ENCODE data around the gene RGS18.

RGS18 gene

DNA sequence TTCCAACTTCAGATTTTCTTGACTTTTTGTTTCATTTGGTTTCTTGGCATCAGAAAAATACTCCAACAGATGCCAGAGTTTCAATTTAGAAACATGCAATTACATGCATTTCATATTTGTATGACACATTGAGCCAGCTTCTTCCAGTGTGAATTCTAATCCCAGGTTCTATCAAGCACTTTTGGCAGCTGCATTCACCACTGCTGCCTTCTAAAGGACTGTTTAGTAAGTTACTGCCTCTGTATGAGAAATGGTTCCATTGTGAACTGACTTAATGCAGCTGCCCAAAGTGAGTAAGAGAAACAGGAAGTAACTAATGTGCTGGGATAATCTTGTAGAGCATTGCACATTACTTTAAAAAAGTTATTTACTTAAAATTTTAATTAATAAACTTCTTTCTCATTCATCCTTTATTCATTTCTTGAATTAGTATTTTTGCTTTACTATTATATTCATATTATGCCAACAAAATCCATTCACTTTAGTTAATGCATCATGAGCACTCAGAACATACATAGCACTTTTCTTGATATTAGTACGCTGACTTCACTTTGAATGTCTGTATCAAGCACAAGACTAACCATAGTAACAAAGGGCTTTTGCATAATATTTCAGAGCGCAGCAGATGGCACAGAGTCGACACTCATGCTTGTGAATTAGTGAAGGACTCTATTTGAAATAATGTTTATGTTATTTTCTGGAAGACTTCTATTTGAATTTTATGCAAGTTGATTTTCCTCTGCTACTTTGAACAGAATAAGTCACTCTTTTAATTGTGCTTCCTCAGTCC, 9.8 kb downstream of the RGS18 start:
- Histone ChIP-seq H3K4me1 (no peaks in the 10 kb centered on the region), H3K4me3 (ENCODE audit: low read depth, low read length) (no peak overlapping the region), H3K36me3 (no peaks in the 10 kb centered on the region), H3K9me3 (no peaks in the 10 kb centered on the region), H3K27me3 (no peaks in the 10 kb centered on the region)
- no peak for DNase-seq
- TF ChIP-seq, protein P1, sequence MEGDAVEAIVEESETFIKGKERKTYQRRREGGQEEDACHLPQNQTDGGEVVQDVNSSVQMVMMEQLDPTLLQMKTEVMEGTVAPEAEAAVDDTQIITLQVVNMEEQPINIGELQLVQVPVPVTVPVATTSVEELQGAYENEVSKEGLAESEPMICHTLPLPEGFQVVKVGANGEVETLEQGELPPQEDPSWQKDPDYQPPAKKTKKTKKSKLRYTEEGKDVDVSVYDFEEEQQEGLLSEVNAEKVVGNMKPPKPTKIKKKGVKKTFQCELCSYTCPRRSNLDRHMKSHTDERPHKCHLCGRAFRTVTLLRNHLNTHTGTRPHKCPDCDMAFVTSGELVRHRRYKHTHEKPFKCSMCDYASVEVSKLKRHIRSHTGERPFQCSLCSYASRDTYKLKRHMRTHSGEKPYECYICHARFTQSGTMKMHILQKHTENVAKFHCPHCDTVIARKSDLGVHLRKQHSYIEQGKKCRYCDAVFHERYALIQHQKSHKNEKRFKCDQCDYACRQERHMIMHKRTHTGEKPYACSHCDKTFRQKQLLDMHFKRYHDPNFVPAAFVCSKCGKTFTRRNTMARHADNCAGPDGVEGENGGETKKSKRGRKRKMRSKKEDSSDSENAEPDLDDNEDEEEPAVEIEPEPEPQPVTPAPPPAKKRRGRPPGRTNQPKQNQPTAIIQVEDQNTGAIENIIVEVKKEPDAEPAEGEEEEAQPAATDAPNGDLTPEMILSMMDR (IDR thresholded peaks at IDR 0.05; ENCODE audit: low read depth, low read length) = no peak

DNA sequence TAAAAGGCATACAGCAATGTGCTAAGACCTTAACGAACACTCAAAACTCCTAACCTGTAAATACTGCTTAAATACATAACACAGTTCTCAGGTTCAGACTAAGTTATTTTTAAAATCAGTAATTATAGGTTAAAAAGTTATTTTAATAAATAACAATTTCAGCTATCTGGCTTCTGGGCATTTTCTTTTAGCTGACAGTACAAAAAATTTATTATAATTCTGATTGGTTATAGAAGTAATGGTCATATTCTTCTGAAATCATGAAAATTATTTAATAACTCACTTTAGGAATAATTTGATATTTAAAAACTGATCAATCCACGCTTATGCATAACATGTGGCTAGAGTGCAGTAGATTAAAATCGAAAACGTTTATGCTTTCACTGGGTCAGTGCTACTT, 10.7 kb downstream of the RGS18 start:
- H3K27me3 ChIP-seq = no peaks in the 10 kb centered on the region
- H3K4me3 ChIP-seq (ENCODE audit: low read depth, low read length) = no peak overlapping the region
- TF ChIP-seq, protein P1 (IDR thresholded peaks at IDR 0.05; ENCODE audit: low read depth, low read length) = no peak
- DNase-seq = no peak
- no peaks in the 10 kb centered on the region for H3K4me1 ChIP-seq
- no peaks in the 10 kb centered on the region for H3K36me3 ChIP-seq
- H3K9me3 ChIP-seq = no peaks in the 10 kb centered on the region

DNA sequence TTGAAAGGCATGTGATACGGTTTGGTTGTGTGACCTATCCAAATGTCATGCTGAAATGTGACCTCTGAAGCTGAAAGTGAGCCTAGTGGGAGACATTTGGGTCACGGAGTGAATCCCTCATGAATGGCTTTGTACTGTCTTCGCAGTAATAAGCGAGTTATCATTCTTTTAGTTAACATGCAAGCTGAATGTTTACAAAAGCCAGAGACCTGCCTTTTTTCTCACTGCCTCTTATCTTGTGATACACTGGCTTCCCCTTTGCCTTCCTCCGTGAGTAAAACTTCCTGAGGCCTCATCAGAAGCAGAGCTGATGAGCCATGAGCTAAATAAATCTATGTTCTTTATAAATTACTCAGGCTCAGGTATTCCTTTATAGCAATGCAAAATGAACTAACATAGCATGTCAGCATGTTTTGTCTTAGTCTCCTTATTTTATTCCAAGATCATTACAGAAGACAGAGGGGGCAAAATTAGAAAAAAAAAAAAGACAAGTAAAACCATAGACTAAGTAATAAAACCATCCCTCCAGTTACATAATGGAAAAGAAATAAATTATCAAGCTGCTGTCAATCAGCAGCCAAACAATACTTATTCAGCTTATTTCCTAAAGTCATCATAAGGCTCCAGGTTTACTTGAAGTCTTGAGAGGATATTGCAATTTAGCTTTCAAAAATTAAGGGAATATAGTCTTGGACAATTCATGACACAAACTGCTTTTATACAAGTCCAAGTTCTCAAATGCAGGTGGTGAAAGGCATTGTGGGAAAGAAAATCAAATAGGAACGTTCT, 12.1 kb downstream of the RGS18 start:
- TF ChIP-seq, protein P1 (IDR thresholded peaks at IDR 0.05; ENCODE audit: low read depth, low read length) = no peak
- no peaks in the 10 kb centered on the region for H3K4me1 ChIP-seq

DNA sequence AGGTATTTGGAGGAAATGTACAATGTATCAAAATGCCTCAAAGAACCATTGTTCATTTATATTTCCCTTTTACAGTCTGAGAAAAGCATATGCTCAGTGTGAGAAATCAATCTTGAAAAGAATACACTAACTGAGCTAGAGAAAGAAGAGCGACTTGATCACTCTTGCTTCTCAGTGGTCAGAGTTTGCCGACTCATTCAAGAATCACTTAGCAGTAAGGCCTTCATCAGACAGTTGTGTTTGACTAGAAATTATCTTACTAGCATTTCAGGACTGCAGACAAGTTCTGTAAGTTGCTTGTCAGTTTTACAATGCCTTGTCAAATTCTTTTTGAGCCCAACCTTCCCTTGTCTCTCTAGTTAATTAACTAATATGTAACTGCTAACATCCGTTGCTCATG, 12.9 kb downstream of the RGS18 start:
- no peak for DNase-seq

More for the DNA sequence above, 12.1 kb downstream of the RGS18 start:
- Histone ChIP-seq H3K9me3 (no peaks in the 10 kb centered on the region), H3K27me3 (no peaks in the 10 kb centered on the region), H3K36me3 (no peaks in the 10 kb centered on the region), H3K4me3 (ENCODE audit: low read depth, low read length) (no peak overlapping the region)
- DNase-seq = no peak

DNA sequence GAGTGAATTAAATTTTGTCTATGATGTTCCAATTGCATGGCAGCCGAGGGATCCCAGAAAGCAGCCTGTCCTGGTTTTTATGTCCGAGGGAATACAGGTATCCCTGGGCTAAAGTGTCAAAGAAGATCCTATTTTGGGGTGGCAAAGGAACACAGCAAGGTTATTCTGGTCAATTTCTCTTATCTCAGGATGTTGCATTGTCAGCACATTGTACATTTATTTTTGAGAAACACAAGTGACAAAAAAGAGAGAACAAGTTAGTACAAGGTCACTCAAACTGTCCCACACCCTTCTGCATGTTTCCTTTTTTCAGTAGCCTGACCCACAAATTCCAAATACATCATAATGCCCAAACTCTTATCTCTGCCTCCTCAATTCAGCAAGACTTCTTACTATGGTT, 17.7 kb downstream of the RGS18 start:
- Histone ChIP-seq H3K4me3 (ENCODE audit: low read depth, low read length) (no peak overlapping the region), H3K9me3 (no peaks in the 10 kb centered on the region), H3K27me3 (no peaks in the 10 kb centered on the region), H3K36me3 (no peaks in the 10 kb centered on the region), H3K4me1 (no peaks in the 10 kb centered on the region)
- DNase-seq = no peak
- TF ChIP-seq, protein P1 (IDR thresholded peaks at IDR 0.05; ENCODE audit: low read depth, low read length) = no peak

More for the DNA sequence above, 12.9 kb downstream of the RGS18 start:
- Histone ChIP-seq H3K27me3 (no peaks in the 10 kb centered on the region), H3K4me3 (ENCODE audit: low read depth, low read length) (no peak overlapping the region), H3K9me3 (no peaks in the 10 kb centered on the region), H3K36me3 (no peaks in the 10 kb centered on the region), H3K4me1 (no peaks in the 10 kb centered on the region)
- TF ChIP-seq, protein P1 (IDR thresholded peaks at IDR 0.05; ENCODE audit: low read depth, low read length) = no peak

DNA sequence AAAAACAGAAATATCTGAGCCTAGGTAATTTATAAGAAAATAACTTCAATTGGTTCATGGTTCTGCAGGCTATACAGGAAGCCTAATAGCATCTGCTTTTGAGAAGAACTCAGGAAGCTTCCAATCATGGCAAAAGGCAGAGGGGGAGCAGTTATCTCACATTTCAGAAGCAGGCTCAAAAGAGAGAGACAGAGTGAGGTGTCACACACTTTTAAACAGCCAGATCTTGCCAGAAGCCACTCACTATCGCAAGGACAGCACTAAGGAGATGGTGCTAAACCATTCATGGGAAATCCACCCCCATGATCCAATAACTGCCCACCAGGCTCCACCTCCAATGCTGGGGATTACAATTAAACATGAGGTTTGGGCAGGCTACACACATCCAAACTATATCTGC, 25.5 kb downstream of the RGS18 start:
- Histone ChIP-seq H3K9me3 (no peaks in the 10 kb centered on the region), H3K4me1 (no peaks in the 10 kb centered on the region), H3K27me3 (no peaks in the 10 kb centered on the region), H3K4me3 (ENCODE audit: low read depth, low read length) (no peak overlapping the region), H3K36me3 (no peaks in the 10 kb centered on the region)
- TF ChIP-seq, protein P1 (IDR thresholded peaks at IDR 0.05; ENCODE audit: low read depth, low read length) = no peak
- DNase-seq = no peak
